Dermis blood vessel endothelial cell (primary cell): ENCODE results near the gene HUNK. TPM values are rescaled to one million over a fixed set of nuclear protein-coding genes. Genes with fewer than 3 reads are reported as not detected.
A peak's percentile ranks its signal among the peaks of the same experiment; 100 is the strongest.
"Not testable (repeated sequence)": the region's sequence is repeated elsewhere in the genome, so short reads cannot be mapped to it uniquely, and the experiment has no call there.

ENCODE experiments used
- DNase-seq: peaks from one replicate; pipeline ENCODE4 v3.0.0; 2010
- total RNA-seq: library from RNA; depleted of rRNA; stranded (reverse); fragments of >200 nt; gene quantifications from 2 replicates; pipeline ENCODE4 v1.2.3, GENCODE V29; 2014

HUNK gene
- total RNA-seq, 1 donor from 2014 or later, result under 0.01 TPM

- not testable (repeated sequence) for DNase-seq
Measured at GRCh38 chr21:31871371-31871770, 1.4 kb upstream of the HUNK start.

DNA sequence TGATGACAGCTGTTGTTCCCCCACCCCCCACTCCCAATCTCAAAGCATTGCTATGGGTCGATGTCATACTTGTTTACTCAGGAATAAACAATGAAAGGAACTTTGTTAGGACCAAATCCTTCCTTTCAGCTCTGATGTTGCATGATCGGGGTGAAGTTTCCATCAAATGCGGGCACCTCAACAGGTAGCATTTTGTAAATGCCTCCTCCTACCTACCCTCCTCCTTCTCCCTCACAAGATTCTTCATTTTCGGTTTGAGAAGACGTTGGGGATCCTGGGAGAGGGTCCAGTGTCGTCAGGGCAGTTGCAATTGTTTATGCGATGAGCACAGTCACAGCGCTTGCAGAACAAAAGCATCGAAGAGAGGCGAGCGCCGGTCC lies 758 bp upstream of the HUNK start:
- no peak for DNase-seq

DNA sequence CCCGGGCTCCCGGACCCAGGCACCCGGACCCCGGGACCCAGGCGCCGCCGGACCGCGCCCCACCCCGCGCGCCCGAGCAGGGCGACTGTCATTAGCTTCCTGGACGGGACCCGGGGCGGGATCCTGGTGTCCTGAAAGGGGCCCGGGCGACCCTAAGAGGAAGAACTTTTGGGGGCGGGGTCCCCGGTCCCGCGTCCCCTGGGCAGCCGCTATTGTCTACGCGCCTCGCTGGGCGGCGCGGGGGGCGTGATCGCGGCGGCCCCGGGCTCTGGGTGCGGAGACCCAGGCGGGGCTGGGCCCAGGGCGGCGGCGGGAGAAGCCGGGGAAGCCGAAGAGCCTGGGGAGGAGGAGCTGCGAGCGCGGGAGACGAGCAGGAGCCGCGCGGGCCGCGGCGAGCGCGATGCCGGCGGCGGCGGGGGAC lies 465 bp downstream of the HUNK start:
- DNase-seq, result no peak

GRCh38 chr21:31873696-31874599 lies 1.1 kb downstream of the HUNK start:
- DNase-seq, result peak; percentile 31

GRCh38 chr21:31874812-31875212 lies 2.0 kb downstream of the HUNK start:
- no peak for DNase-seq

DNA sequence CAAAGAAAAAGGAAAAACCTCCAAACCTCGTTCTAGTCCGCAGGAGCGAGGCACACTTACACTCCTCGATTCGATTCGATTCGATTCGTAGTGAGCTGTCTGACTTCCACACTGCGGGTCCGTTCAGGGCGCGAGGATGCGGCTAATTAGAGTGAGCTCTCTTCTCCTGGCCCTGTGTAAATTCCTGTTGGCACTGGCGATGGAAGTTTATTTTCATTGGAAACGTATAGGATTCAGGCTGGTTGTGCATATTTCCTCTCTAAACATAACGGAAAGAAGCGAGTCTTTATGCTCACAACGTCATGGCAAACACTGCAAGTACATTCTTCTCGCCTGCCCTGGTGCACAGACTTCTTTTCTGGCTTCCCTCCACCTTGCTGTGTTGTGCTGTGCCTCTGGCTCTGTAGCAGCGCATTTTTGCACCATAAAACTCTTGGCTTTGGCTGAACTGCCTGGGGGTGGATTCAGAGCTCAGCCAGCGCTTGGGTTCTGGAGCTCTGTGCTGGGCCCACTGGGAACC lies 2.7 kb downstream of the HUNK start:
- DNase-seq, result no peak

GRCh38 chr21:31877463-31877957 lies 4.7 kb downstream of the HUNK start:
- no peak for DNase-seq

GRCh38 chr21:31878831-31879230 lies 6.0 kb downstream of the HUNK start:
- no peak for DNase-seq

DNA sequence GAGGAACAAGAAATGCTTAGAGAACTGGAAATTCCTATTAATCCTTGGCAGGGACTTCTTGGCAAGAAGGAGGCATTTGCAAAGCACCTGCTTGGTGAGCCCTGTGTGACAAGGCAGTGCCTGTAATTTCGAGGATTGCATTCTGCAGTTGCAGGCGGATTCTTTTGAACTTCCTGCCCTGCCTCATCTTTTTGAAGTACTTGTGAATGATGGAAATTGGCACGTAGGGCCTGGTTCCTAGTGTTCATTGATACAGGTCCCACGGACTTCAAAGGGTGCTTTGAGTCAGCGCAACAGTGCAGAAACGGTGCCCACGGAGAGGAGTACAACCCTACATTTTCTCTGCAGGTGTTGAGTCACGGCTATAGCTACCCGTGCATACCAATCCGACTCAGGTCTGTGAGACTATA lies 6.4 kb downstream of the HUNK start:
- DNase-seq, result no peak

DNA sequence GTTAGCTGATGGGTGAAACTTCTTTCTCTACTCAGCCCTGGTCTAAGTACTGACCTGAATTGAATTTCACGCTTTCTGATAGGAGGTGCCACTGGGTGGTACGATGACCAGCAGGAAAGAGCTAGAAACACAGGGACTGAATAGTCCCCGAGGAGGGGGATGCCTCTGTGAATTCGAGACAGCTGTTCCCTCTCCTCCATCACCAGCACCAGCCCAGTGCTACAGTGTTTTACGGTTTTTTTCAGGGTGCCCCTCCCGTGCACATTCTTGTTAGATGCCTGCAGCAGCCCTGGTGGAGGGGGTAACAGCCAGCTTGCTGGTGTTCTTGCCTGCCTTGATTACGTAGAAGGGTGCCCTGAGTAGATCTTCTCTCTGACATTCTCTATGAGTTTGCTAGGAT lies 7.1 kb downstream of the HUNK start:
- DNase-seq, result no peak

GRCh38 chr21:31880816-31881215 lies 8.0 kb downstream of the HUNK start:
- no peak for DNase-seq

DNA sequence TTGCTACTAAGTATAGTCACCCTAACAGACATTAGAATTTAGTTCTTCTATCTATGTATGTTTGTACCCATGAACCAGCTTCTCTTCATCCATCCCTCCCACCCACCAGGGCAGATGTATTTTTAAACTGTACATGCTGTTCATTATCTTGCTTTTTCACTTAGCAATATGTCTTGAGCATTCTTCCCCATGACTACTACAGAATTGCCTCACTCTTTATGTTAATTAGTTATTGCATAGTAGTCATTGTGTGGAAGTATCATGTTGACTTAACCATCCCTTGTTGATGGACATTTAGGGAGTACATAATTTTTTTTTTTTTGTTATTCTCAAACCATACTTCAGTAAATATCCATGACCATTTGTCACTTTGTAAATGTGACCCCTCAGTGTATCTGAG lies 9.9 kb downstream of the HUNK start:
- DNase-seq, result no peak

DNA sequence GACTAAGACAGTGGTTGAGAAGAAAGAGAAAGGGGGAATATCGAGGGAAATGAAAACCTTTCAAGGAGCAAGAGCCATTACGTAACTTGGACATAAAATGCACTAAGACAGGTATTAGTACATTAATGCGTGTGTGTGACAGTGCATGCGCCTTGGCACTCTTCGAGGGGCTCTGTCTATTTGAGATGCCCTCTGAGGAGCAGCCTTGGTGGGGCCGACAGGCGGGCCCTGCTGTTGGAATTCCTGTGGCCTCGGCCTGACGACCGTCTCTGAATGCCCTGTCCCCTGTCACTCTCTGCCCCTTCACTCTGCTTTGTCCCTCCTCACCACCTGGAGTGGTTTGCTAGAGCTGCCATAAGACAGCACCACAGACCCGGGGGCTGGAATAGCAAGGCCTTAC lies 12.3 kb downstream of the HUNK start:
- no peak for DNase-seq

- DNase-seq, result no peak
Measured at GRCh38 chr21:31886915-31887314, 14.1 kb downstream of the HUNK start.

DNA sequence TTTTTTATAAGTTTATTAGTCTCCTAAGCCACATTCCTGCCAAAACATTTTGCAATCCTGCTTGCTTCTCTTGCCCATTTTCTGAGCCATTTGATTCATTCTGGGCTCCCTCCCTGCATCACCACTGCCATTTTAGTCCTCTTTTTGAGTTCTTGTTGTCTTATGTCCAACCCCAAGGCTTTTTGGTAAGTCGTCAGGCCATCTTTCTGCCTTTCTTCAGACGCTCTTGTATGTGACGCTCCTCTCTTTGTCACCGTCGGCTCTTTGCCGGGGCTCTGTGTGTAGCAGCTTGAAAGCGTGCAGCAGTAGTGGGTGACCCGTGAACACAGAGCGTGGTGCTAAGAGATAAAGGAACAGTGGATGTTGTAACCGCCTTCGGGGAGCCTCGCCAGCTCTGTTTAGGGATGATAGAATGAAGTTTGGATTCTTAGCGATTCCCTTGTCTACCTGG lies 14.6 kb downstream of the HUNK start:
- DNase-seq, result no peak

- DNase-seq, result no peak
Measured at GRCh38 chr21:31888936-31889371, 16.1 kb downstream of the HUNK start.

GRCh38 chr21:31889460-31889859 lies 16.6 kb downstream of the HUNK start:
- no peak for DNase-seq

DNA sequence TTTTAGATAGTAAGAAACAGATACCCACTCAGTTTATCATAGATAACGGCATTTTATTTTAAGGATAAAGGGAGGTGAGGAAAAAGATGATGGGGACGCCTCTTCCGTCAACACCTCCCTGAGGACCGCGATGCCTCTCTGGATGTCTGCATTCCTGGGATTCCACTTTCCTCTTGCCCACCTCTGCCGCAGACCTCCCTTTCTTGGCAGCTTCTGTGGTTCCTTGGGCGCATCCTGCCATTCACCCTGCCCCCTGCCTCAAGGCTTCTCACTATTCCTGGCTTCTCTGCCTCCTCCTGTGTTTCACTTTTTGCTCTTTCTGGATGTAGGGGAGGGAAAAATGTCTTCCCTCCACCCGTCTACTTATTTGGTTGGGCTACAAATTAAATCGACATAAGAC lies 19.9 kb downstream of the HUNK start:
- DNase-seq, result no peak

DNA sequence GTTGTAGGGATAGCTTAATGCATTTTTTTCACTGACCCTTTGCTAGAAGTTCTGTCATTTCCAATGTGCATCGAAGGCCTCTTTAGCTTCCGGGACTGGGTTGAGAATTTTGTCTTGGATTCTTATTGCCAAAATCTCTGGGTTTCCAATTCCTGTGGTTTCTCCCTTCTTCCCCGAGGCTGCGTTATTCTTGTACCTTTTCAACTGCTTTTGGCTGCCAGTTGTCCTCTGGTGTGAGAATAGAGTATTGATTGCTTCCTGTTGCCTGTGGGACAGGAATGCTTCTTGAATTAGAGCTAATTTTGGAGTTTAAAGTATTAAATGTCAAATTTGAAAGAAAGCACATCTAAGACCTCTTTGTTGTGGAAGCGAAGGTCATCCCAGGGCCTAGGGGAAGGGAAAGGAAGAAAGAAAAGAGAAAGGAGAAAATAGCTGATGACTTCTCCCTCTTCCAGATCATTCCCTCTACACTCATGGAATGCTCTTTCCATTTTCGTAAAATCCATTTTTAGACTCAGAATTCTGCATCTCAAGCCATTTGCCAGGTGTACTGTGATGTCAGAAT lies 21.1 kb downstream of the HUNK start:
- DNase-seq, result no peak

- no peak for DNase-seq
Measured at GRCh38 chr21:31894457-31894856, 21.6 kb downstream of the HUNK start.

GRCh38 chr21:31895077-31895835 lies 22.4 kb downstream of the HUNK start:
- no peak for DNase-seq

DNA sequence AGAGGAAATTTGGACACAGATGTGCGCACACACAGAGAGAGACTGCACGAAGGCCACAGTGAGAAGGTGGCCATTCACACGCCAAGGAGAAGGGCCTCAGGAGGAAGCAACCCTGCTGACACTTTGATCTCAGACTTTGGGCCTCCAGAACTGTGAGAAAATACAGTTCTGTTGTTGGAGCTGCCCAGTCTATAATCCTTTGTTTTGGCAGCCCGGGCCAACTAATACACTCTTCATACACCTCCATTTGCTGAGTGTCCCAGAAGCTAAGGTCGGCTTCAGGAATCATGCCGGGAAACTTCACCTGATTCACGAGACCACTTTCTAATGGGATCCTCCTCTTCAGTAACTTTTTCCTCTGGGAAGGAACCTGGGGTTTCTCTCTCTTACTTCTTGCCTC lies 23.2 kb downstream of the HUNK start:
- DNase-seq, result no peak

- DNase-seq, result no peak
Measured at GRCh38 chr21:31897311-31897710, 24.5 kb downstream of the HUNK start.
